ENCODE measurements around the gene PDE4D.

DNA sequence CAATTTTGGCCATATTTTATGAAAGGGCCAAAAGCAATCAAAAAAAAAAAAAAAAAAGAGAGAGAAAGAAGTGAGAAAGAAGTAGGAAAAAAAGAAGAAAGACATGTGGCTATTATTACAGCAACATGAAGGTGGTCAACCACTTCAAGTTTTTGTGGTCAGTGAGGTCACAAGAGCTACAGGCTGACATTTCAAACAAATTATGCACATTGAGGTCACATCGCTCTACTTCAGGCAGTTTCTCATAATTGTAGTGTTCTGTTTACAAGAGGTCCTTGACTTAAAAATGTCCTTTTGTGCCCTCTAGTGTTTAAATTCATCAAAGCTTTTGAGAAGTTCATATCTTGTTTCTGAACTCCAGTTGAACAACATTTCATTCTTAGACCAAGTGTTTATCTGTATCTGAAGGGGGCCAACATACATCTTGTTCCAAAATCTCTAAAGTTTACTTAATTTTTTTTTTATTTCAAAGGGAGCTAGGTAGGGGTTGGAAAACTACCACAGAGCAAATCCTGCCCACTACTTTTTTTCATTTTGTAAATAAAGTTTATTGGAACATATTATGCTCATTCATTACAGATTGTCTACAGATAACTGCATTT lies 513.1 kb downstream of the PDE4D start:
- TF ChIP-seq, protein P1, sequence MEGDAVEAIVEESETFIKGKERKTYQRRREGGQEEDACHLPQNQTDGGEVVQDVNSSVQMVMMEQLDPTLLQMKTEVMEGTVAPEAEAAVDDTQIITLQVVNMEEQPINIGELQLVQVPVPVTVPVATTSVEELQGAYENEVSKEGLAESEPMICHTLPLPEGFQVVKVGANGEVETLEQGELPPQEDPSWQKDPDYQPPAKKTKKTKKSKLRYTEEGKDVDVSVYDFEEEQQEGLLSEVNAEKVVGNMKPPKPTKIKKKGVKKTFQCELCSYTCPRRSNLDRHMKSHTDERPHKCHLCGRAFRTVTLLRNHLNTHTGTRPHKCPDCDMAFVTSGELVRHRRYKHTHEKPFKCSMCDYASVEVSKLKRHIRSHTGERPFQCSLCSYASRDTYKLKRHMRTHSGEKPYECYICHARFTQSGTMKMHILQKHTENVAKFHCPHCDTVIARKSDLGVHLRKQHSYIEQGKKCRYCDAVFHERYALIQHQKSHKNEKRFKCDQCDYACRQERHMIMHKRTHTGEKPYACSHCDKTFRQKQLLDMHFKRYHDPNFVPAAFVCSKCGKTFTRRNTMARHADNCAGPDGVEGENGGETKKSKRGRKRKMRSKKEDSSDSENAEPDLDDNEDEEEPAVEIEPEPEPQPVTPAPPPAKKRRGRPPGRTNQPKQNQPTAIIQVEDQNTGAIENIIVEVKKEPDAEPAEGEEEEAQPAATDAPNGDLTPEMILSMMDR (IDR thresholded peaks at IDR 0.05): peak; percentile 72
- TF ChIP-seq EZH2 (IDR thresholded peaks at IDR 0.05; ENCODE audit: borderline replicate concordance, insufficient read depth, low read depth, low read length, poor library complexity, severe bottlenecking): no peak
